Sigmoid colon (tissue), 7 donors: ENCODE results near the gene FHL3. TPM values are rescaled to one million over a fixed set of nuclear protein-coding genes. Genes with fewer than 3 reads are reported as not detected.

ENCODE experiments used
- DNase-seq: peaks from one replicate; pipeline ENCODE4 v3.0.0-alpha.2; 2019
- H3K27ac ChIP-seq, 4 donors: fragments of 200-600 bp; sonication (generic); one replicate each; pipeline ENCODE4 v1.5.1; 2016 to 2019; ENCODE audit warnings: mild to moderate bottlenecking in 1 of 4
- H3K27me3 ChIP-seq, 3 donors: fragments of 200-600 bp; sonication (generic); one replicate each; pipeline ENCODE4 v1.5.1; 2019; ENCODE audit warnings: mild to moderate bottlenecking in 1 of 3
- H3K36me3 ChIP-seq, 4 donors: fragments of 200-600 bp; sonication (generic); one replicate each; pipeline ENCODE4 v1.5.1; 2016 to 2019
- H3K4me1 ChIP-seq, 4 donors: fragments of 200-600 bp; sonication (generic); one replicate each; pipeline ENCODE4 v1.5.1; 2017 to 2019
- H3K4me3 ChIP-seq, 4 donors: fragments of 200-600 bp; sonication (generic); one replicate each; pipeline ENCODE4 v1.5.1; 2017 to 2019; ENCODE audit warnings: mild to moderate bottlenecking in 2 of 4, moderate library complexity in 1 of 4
- H3K9me3 ChIP-seq, 4 donors: fragments of 200-600 bp in 3 of 4; sonication (generic) in 3 of 4; one replicate each; pipeline versions ENCODE4 v1.5.1 to v1.6.1; 2013 to 2019
- CTCF ChIP-seq, 4 experiments: fragments of 450-650 bp in 3 of 4; fragments of 200-600 bp in 1 of 4; IDR thresholded peaks; one replicate each; pipeline ENCODE4 v1.5.1; 2016 to 2019; ENCODE audit warnings: antibody characterized with exemption in 4 of 4, mild to moderate bottlenecking in 3 of 4, moderate library complexity in 2 of 4
- POLR2A ChIP-seq, 2 donors: fragments of 450-650 bp; IDR thresholded peaks; one replicate each; pipeline ENCODE4 v1.6.1; 2016; ENCODE audit warnings: antibody characterized with exemption in 2 of 2, mild to moderate bottlenecking in 2 of 2, moderate library complexity in 2 of 2
- POLR2AphosphoS5 ChIP-seq, 4 donors: sonication (generic); formaldehyde crosslinking; IDR thresholded peaks; one replicate each; pipeline ENCODE4 v1.6.1; 2017; ENCODE audit warnings: antibody characterized with exemption in 4 of 4
- WGBS, 2 donors: extraction: QIAGEN DNeasy Blood & Tissue Kit; methylation state at CpG; one replicate each; pipeline ENCODE4 v1.1.7; 2013; 5-methylcytosine and 5-hydroxymethylcytosine counted together
- intact Hi-C: fragments of 100-400 bp; cut with DNase I; formaldehyde crosslinking; loops from one replicate; pipeline ENCODE4 v1.15.1; 2023
- polyA plus RNA-seq, 3 donors: library from polyadenylated mRNA; stranded (reverse); fragments of 200-250 nt; gene quantifications; one replicate each; pipeline ENCODE4 v1.2.3, GENCODE V29; 2013
- small RNA-seq, 3 donors: library from RNA; depleted of rRNA; stranded (forward); fragments of <200 nt; gene quantifications; one replicate each; pipeline ENCODE3, GENCODE V24; 2016
- total RNA-seq, 4 donors: library from RNA; depleted of rRNA; stranded (reverse); fragments of >200 nt; gene quantifications; one replicate each; pipeline ENCODE4 v1.1.0, GENCODE V29; 2016
- donor health status: healthy with polysubstance abuse.
- donor health status: Bipolar disorder and iron deficiency.
- donor health status: healthy.

FHL3 gene
- total and polyA plus RNA-seq, 7 donors, result 2.5 to 76.4 (median 38.9) TPM

GRCh38 chr1:37948841-37949240, 56.5 kb downstream of the FHL3 start:
- intact Hi-C loops, result loop anchor here (5.0 to 10.0 kb wide), 3 partner anchors 38 to 254 kb away; partner anchors contain the start of genes C1orf122, CDCA8 and YRDC
- TF ChIP-seq CTCF (IDR thresholded peaks at IDR 0.05) (no peak), POLR2A (IDR thresholded peaks at IDR 0.05) (no peak)
- peak; percentile 24 for DNase-seq
- H3K36me3 ChIP-seq, result peaks cover 0 to 13% (median 7%) of the 10 kb centered on the region in 4 donors
- no peaks in the 10 kb centered on the region for H3K9me3 ChIP-seq
- H3K27me3 ChIP-seq, result no peaks in the 10 kb centered on the region
- no peak overlapping the region for H3K27ac ChIP-seq
- H3K4me3 ChIP-seq, result no peak overlapping the region
- peaks cover 0 to 27% (median 21%) of the 10 kb centered on the region in 4 donors for H3K4me1 ChIP-seq

- H3K4me1 ChIP-seq, result peaks cover 0 to 27% (median 21%) of the 10 kb centered on the region in 4 donors
- no peak for TF ChIP-seq POLR2AphosphoS5 (IDR thresholded peaks at IDR 0.05)
- H3K27ac ChIP-seq, result no peak overlapping the region
- WGBS, 2 donors, result 57 to 64% methylated on average over 2 of the region's 2 CpGs
- intact Hi-C loops, result loop anchor here (5.0 to 10.0 kb wide), 3 partner anchors 39 to 253 kb away; partner anchors contain the start of genes C1orf122, CDCA8 and YRDC
- no peaks in the 10 kb centered on the region for H3K27me3 ChIP-seq
- H3K9me3 ChIP-seq, result no peaks in the 10 kb centered on the region
- no peak for DNase-seq
- H3K36me3 ChIP-seq, result peaks cover 0 to 19% (median 14%) of the 10 kb centered on the region in 4 donors
- no peak overlapping the region for H3K4me3 ChIP-seq
Measured at GRCh38 chr1:37948166-37948565, 57.1 kb downstream of the FHL3 start.

GRCh38 chr1:37947364-37947763, 58.0 kb downstream of the FHL3 start:
- Histone ChIP-seq H3K4me1 (peaks cover 0 to 27% (median 21%) of the 10 kb centered on the region in 4 donors), H3K27ac (peak overlapping the region; percentile 87 to 94 (median 90)), H3K27me3 (no peaks in the 10 kb centered on the region), H3K9me3 (no peaks in the 10 kb centered on the region), H3K36me3 (peaks cover 0 to 27% (median 15%) of the 10 kb centered on the region in 4 donors), H3K4me3 (peak overlapping the region in 3 of 4 donors; percentile 71 to 87 (median 81))
- TF ChIP-seq CTCF (IDR thresholded peaks at IDR 0.05) (no peak), POLR2A (IDR thresholded peaks at IDR 0.05) (no peak)
- no peak for DNase-seq
- intact Hi-C loops, result loop anchor here (5.0 to 10.0 kb wide), 3 partner anchors 40 to 253 kb away; partner anchors contain the start of genes C1orf122, CDCA8 and YRDC
- WGBS, 2 donors, result 13 to 50% methylated on average over 6 of the region's 6 CpGs

Small RNA genes lying within 50 kb of the gene (small RNA-seq; reads per million reads assigned to genes)
- gene RF00017, result 0 reads per million in 3 donors
- 0 reads per million in 3 donors for gene RNU6-510P

Other genes starting within 250 kb of the FHL3 start
- gene EPHA10, start 240.4 kb downstream of the FHL3 start, total RNA-seq, result under 1 TPM; 0.14 to 0.83 (median 0.52) TPM
- 10 to 100 TPM in 1 of 3 donors, 1 to 10 TPM in 2; 5.4 to 33.3 (median 7.6) TPM for gene EPHA10, start 240.4 kb downstream of the FHL3 start, polyA plus RNA-seq
- 1 to 10 TPM; 1.1 to 1.8 (median 1.4) TPM for gene MANEAL, start 211.7 kb downstream of the FHL3 start, total RNA-seq
- 1 to 10 TPM in 2 of 3 donors, under 1 TPM in 1; 0.60 to 5.2 (median 1.2) TPM for gene MANEAL, start 211.7 kb downstream of the FHL3 start, polyA plus RNA-seq
- gene C1orf122, start 197.7 kb downstream of the FHL3 start, total RNA-seq, result 100 to 1,000 TPM in 1 of 4 donors, 10 to 100 TPM in 3; 61.9 to 105 (median 90.8) TPM
- gene C1orf122, start 197.7 kb downstream of the FHL3 start, polyA plus RNA-seq, result 10 to 100 TPM; 43.2 to 54.6 (median 51.1) TPM
- gene YRDC, start 197.3 kb downstream of the FHL3 start, total RNA-seq, result 10 to 100 TPM in 2 of 4 donors, 1 to 10 TPM in 2; 4.4 to 12.4 (median 9.5) TPM
- 10 to 100 TPM; 14.4 to 19.0 (median 15.5) TPM for gene YRDC, start 197.3 kb downstream of the FHL3 start, polyA plus RNA-seq
- gene MTF1, start 145.9 kb downstream of the FHL3 start, total RNA-seq, result 1 to 10 TPM; 3.9 to 6.6 (median 4.4) TPM
- gene MTF1, start 145.9 kb downstream of the FHL3 start, polyA plus RNA-seq, result 1 to 10 TPM; 2.4 to 8.6 (median 5.3) TPM
- 10 to 100 TPM; 29.0 to 34.1 (median 31.7) TPM for gene INPP5B, start 58.5 kb downstream of the FHL3 start, total RNA-seq
- gene INPP5B, start 58.5 kb downstream of the FHL3 start, polyA plus RNA-seq, result 10 to 100 TPM in 1 of 3 donors, 1 to 10 TPM in 2; 5.1 to 18.3 (median 5.4) TPM
- 10 to 100 TPM; 41.4 to 50.1 (median 44.7) TPM for gene SF3A3, start 15.5 kb downstream of the FHL3 start, total RNA-seq
- gene SF3A3, start 15.5 kb downstream of the FHL3 start, polyA plus RNA-seq, result 10 to 100 TPM; 15.0 to 30.4 (median 20.6) TPM
- 10 to 100 TPM; 54.8 to 76.5 (median 66.9) TPM for gene UTP11, start 7.2 kb upstream of the FHL3 start, total RNA-seq
- gene UTP11, start 7.2 kb upstream of the FHL3 start, polyA plus RNA-seq, result 10 to 100 TPM; 14.4 to 28.5 (median 15.0) TPM
- not detected for gene POU3F1, start 41.3 kb upstream of the FHL3 start, total RNA-seq
- under 1 TPM in 1 of 3 donors, not detected in 2; 0.09 TPM for gene POU3F1, start 41.3 kb upstream of the FHL3 start, polyA plus RNA-seq